HepG2 (cell line): Measurements from ENCODE around the gene P4HB. TPM values are rescaled to one million over a fixed set of nuclear protein-coding genes. Genes with fewer than 3 reads are reported as not detected.

ENCODE experiments used
- ATF3 ChIP-seq: sonication (generic); formaldehyde crosslinking; IDR thresholded peaks from 2 replicates; pipeline ENCODE4 v1.4.0; 2020; ENCODE audit warnings: missing genetic modification reagents
- ATF7-NPFF ChIP-seq: sonication (generic); formaldehyde crosslinking; IDR thresholded peaks from 2 replicates; pipeline ENCODE4 v1.8.1; 2023; ENCODE audit warnings: mild to moderate bottlenecking, low read depth, missing genetic modification reagents, moderate library complexity
- MAF1 ChIP-seq: sonication (generic); formaldehyde crosslinking; IDR thresholded peaks from 2 replicates; pipeline ENCODE4 v1.5.0; 2020; ENCODE audit warnings: missing genetic modification reagents, borderline replicate concordance
- NR2C2 ChIP-seq: sonication (generic); formaldehyde crosslinking; IDR thresholded peaks from 2 replicates; pipeline ENCODE4 v1.4.0; 2020; ENCODE audit warnings: missing genetic modification reagents, mild to moderate bottlenecking, moderate library complexity, borderline replicate concordance
- POLR2AphosphoS5 ChIP-seq: IDR thresholded peaks from 2 replicates; pipeline ENCODE4 v1.6.1; 2012; ENCODE audit warnings: low read depth, low read length
- POLR2G ChIP-seq: fragments of 200-400 bp; formaldehyde crosslinking; IDR thresholded peaks from 2 replicates; pipeline ENCODE4 v1.6.1; 2018; ENCODE audit warnings: mild to moderate bottlenecking, low read depth, low read length, moderate library complexity
- RFX3 ChIP-seq: IDR thresholded peaks from 2 replicates; pipeline ENCODE4 v1.6.1; 2016; ENCODE audit warnings: missing biosample characterization, missing genetic modification reagents
- SMYD3 ChIP-seq: sonication (generic); formaldehyde crosslinking; IDR thresholded peaks from 2 replicates; pipeline ENCODE4 v1.8.1; 2023; ENCODE audit warnings: mild to moderate bottlenecking, missing genetic modification reagents
- TAF1 ChIP-seq: sonication (generic); formaldehyde crosslinking; IDR thresholded peaks from 2 replicates; pipeline ENCODE4 v1.4.0; 2020; ENCODE audit warnings: missing genetic modification reagents
- ZFAT ChIP-seq: sonication (generic); formaldehyde crosslinking; conservative IDR thresholded peaks from 2 replicates; pipeline ENCODE4 v1.8.1; 2023; ENCODE audit warnings: missing genetic modification reagents, inconsistent platforms
- ZNF570 ChIP-seq: sonication (generic); formaldehyde crosslinking; IDR thresholded peaks from 2 replicates; pipeline ENCODE4 v1.4.0; 2020; ENCODE audit warnings: mild to moderate bottlenecking, missing genetic modification reagents, borderline replicate concordance
- ZNF639 ChIP-seq: conservative IDR thresholded peaks from 2 replicates; pipeline ENCODE4 v1.6.1; 2018; ENCODE audit warnings: missing genetic modification reagents
- ZNF747 ChIP-seq: sonication (generic); formaldehyde crosslinking; IDR thresholded peaks from 2 replicates; pipeline ENCODE4 v1.8.1; 2023; ENCODE audit warnings: missing genetic modification reagents, mild to moderate bottlenecking, borderline replicate concordance
- polyA plus RNA-seq, 8 experiments: library from polyadenylated mRNA; depleted of rRNA in 3 of 8; stranded (reverse) in 7 of 8; unstranded in 1 of 8; fragments of >200 nt; fragmentation: Illumina TruSeq in 4 of 8; extraction: Trizol in 4 of 8; gene quantifications; 2 replicates each; pipeline versions ENCODE4 v1.2.1 to v1.2.3, GENCODE V29; 2011 to 2016; ENCODE audit warnings: low read depth in 4 of 8, missing spikeins in 1 of 8, mixed read lengths in 1 of 8; ENCODE audit not compliant: insufficient read depth in 1 of 8
- total RNA-seq, 5 experiments: library from RNA; depleted of rRNA; stranded (reverse); fragments of >200 nt; fragmentation: Illumina TruSeq; extraction: Trizol; gene quantifications; 2 replicates each; pipeline ENCODE4 v1.2.3, GENCODE V29; 2016; ENCODE audit warnings: low read depth in 1 of 5
- TF ChIP-seq, protein P1 (sequence below): IDR thresholded peaks from 2 replicates; pipeline ENCODE4 v1.4.0; 2020; ENCODE audit warnings: mild to moderate bottlenecking, missing genetic modification reagents
- TF ChIP-seq, protein P2 (sequence below): sonication (generic); formaldehyde crosslinking; IDR thresholded peaks from 2 replicates; pipeline ENCODE4 v1.4.0; 2020; ENCODE audit warnings: mild to moderate bottlenecking, missing genetic modification reagents
- TF ChIP-seq, protein P3 (sequence below): sonication (generic); formaldehyde crosslinking; IDR thresholded peaks from 2 replicates; pipeline ENCODE4 v1.4.0; 2020; ENCODE audit warnings: missing genetic modification reagents

P4HB gene
- total and polyA plus RNA-seq, 2 of the 13 experiments (the other 11 are each of a cell fraction or from before 2014, with no cell fraction given), result 185 to 782 TPM

GRCh38 chr17:81871387-81872230, 11.3 kb upstream of the P4HB start (continued):
- TF ChIP-seq, protein P1, sequence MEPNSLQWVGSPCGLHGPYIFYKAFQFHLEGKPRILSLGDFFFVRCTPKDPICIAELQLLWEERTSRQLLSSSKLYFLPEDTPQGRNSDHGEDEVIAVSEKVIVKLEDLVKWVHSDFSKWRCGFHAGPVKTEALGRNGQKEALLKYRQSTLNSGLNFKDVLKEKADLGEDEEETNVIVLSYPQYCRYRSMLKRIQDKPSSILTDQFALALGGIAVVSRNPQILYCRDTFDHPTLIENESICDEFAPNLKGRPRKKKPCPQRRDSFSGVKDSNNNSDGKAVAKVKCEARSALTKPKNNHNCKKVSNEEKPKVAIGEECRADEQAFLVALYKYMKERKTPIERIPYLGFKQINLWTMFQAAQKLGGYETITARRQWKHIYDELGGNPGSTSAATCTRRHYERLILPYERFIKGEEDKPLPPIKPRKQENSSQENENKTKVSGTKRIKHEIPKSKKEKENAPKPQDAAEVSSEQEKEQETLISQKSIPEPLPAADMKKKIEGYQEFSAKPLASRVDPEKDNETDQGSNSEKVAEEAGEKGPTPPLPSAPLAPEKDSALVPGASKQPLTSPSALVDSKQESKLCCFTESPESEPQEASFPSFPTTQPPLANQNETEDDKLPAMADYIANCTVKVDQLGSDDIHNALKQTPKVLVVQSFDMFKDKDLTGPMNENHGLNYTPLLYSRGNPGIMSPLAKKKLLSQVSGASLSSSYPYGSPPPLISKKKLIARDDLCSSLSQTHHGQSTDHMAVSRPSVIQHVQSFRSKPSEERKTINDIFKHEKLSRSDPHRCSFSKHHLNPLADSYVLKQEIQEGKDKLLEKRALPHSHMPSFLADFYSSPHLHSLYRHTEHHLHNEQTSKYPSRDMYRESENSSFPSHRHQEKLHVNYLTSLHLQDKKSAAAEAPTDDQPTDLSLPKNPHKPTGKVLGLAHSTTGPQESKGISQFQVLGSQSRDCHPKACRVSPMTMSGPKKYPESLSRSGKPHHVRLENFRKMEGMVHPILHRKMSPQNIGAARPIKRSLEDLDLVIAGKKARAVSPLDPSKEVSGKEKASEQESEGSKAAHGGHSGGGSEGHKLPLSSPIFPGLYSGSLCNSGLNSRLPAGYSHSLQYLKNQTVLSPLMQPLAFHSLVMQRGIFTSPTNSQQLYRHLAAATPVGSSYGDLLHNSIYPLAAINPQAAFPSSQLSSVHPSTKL (CRISPR knock-in tag), result peak; percentile 63
- TF ChIP-seq ZNF639 (CRISPR knock-in tag) (peak; percentile 95; the same call in 1 of the 2 replicates), ATF3 (CRISPR knock-in tag) (peak; percentile 29; the same call in 1 of the 2 replicates), POLR2G (peak; percentile 87), ZFAT (CRISPR knock-in tag) (peak; percentile 38; the same call in 1 of the 2 replicates), NR2C2 (CRISPR knock-in tag) (peak; percentile 95), ZNF747 (CRISPR knock-in tag) (peak; percentile 70), MAF1 (CRISPR knock-in tag) (no peak), ZNF570 (peak; percentile 90; the same call in 1 of the 2 replicates), RFX3 (no peak), ATF7-NPFF (peak; percentile 96), POLR2AphosphoS5 (peak; percentile 67), SMYD3 (CRISPR knock-in tag) (0 out of 2 replicates have a peak, but pooled peaks have one; percentile 63), TAF1 (CRISPR knock-in tag) (peak; percentile 83)
- TF ChIP-seq, protein P2, sequence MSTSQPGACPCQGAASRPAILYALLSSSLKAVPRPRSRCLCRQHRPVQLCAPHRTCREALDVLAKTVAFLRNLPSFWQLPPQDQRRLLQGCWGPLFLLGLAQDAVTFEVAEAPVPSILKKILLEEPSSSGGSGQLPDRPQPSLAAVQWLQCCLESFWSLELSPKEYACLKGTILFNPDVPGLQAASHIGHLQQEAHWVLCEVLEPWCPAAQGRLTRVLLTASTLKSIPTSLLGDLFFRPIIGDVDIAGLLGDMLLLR (CRISPR knock-in tag), result peak; percentile 99
- TF ChIP-seq, protein P3, sequence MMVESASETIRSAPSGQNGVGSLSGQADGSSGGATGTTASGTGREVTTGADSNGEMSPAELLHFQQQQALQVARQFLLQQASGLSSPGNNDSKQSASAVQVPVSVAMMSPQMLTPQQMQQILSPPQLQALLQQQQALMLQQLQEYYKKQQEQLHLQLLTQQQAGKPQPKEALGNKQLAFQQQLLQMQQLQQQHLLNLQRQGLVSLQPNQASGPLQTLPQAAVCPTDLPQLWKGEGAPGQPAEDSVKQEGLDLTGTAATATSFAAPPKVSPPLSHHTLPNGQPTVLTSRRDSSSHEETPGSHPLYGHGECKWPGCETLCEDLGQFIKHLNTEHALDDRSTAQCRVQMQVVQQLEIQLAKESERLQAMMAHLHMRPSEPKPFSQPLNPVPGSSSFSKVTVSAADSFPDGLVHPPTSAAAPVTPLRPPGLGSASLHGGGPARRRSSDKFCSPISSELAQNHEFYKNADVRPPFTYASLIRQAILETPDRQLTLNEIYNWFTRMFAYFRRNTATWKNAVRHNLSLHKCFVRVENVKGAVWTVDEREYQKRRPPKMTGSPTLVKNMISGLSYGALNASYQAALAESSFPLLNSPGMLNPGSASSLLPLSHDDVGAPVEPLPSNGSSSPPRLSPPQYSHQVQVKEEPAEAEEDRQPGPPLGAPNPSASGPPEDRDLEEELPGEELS, result 0 out of 2 replicates have a peak, but pooled peaks have one; percentile 27
